ENCODE measurements around the gene C10orf71.

Gene C10orf71

GRCh38 chr10:49312246-49312869 is 13.4 kb downstream of the C10orf71 start:
- DNase-seq, result no peak

DNA sequence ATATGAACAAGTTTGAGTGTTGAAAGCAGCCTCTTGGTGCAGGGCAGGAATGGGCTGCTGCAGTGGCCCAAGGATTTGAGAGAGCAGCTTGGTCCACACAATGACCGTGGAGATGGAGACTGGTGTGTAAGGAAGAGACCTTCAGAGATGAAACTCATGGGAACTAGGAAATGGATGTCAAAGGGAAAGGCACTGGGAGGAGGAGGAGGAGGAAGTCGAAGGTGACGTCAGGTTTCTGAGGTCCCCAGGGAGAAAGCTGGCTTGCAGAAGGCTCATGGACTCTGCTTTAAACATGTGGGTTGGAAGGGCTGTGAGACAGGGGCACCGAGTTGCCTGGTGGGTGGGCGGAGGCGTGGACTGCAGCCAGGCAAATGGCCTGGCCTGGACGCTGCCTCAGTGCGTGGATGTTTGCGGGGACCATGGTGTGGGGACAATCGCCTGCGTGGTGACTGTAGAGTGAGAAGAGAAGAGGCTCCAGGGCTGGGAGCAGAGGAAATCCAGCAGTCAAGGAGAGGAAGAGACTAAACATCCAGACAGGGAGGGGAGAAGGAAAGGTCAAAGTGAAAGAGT is 14.6 kb downstream of the C10orf71 start:
- DNase-seq, result no peak

GRCh38 chr10:49314806-49315205 is 15.8 kb downstream of the C10orf71 start:
- DNase-seq, result no peak

DNA sequence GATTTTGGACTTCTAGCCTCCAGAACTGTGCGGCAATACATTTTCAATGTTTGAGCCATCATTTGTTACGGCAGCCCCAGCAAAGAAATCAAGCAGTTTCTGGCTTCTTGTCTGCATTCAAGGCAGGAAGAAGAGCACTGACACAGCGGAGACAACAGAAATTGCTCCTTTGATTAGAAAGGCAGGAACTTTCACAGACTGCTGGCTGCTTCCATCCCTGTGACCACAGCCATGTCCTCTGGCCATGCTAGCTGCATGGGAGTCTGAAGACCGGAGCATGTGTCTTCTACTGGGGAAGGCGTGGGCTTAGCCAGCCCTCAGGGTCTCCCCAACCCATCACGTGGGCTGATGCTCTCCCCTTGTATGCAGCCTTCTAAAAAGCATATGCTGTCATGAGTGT is 19.1 kb downstream of the C10orf71 start:
- no peak for DNase-seq

DNA sequence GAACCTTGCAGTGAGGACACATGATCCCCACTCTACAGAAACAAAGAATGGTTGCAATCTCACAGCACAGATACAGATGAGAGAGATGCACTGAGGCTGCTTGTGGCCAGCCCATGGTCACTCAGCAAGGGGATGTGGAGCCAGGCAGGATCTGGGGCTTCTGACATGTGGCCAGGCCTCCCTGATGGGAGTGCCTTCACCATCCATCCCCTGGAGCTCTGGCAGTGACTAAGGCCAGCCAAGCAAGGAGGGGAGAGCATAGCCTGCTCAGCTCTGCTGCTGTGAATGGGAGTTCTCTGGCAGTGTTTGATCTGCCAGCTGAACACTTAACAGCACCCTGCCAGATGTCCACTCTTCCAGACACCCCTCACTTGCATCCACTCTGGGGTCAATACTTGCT is 19.8 kb downstream of the C10orf71 start:
- DNase-seq, result no peak

GRCh38 chr10:49319206-49319605 is 20.2 kb downstream of the C10orf71 start:
- DNase-seq, result no peak

- DNase-seq, result no peak
Observed at GRCh38 chr10:49320191-49320590, 21.2 kb downstream of the C10orf71 start.

- DNase-seq, result no peak
Observed at GRCh38 chr10:49321021-49321420, 22.1 kb downstream of the C10orf71 start.

- DNase-seq, result no peak
Observed at GRCh38 chr10:49322371-49323170, 23.6 kb downstream of the C10orf71 start.

DNA sequence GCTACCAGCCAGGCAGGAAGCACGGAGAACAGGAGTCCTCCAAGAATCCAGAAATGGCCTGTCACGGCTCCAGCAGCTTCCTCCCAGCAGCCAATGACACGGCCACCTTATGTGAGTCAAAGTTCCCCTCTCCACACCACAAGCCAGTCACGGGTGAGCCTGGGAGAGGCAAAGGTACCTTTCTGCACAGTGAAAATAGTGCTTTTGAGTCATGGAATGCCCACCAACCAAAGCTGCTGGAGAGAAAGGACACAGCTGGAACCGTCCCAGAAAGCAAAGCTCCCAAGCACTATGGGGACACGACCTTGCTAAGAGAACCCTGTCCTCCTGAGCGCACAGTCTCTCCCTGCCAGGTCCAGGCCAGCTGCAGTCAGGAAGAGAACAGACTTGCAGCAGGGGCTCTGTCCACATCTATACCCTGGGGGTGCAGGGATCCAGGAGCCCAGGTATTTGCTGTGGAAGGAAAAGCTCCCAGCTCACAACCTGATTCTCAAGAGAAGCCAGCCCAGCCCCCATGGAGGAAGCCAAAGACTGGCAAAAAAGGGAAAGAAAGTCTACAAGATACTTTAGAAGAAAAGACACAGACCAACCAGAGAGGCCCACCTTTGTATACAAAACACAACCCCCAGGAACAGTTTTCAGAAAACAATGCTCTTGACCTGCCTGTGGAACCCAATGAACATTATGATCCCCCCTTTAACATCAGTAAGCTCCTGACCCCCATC is 24.4 kb downstream of the C10orf71 start:
- no peak for DNase-seq

DNA sequence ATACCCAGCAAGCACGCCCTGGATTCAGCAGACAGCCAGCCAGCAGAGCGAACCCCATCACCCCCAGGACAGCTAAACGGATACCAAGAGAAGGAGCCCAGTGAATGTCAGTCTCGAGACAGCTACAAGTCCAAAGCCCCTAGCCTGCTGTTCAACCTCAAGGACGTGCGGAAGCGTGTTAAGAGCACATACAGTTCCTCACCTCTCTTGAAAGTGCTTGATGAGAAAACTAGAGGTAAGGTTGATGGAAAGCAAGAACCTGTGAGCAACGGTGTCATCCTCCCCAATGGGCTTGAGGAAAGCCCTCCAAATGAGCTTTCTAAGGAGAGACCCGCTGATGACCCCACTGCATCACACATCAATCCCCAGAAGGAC is 24.9 kb downstream of the C10orf71 start:
- no peak for DNase-seq

DNA sequence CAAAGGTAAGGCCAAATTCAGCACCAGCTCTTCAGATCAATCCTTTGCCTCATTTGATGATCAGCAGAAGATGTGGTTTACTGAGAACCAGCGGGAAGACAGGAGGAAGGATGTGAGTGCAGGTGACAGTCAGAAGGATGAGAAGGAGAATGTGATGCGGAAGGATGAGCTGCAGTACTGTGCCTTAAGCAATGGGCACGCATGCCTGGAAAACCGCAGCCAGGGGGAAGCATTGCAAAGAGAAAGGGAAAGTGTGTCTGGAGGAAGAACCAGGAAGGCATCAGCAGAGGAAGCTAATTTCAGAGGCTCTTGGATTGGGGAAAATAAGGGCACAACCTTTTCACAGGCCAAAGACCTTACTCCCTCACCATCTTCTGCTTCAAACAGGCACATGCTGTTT is 25.7 kb downstream of the C10orf71 start:
- DNase-seq, result peak in 1 of 56 donors; percentile 7

DNA sequence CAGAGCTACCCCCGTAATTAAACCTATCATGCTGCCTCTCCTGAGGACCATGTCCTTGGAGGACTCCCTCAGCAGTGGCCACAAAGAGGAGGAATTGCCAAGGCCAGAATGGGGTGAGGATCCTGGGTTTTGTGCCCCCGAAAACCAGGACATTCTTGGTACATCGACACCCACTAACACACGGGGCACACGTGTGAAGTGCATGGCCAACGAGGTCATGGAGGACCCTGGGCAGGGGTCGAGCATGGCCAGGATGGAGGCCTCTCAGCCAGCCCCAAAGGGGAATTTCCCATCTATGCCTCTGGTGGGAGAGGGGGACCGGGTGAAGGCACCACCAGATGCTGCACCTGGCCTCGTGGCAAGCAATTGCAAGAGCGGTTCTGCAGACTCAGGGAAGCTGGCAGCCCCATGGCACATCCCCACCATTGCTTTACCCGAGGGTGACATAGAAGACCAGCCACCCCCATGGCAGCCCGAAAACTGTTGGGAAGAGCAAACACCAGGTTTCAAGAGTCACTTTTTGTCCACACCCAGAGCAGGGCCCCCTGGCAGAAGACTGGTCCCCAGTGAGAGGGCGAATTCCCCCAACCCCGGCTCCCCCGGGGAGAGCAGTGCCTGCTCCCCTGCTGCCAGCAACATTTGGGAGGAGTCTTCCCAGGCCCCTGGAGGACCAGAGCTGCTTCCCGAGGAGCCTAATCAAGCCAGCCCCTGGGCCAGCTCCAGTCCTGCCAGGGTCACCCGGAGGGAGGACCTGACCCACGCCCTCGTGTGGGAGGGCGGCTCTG is 26.4 kb downstream of the C10orf71 start:
- no peak for DNase-seq

- no peak for DNase-seq
Observed at GRCh38 chr10:49325916-49326783, 27.2 kb downstream of the C10orf71 start.

DNA sequence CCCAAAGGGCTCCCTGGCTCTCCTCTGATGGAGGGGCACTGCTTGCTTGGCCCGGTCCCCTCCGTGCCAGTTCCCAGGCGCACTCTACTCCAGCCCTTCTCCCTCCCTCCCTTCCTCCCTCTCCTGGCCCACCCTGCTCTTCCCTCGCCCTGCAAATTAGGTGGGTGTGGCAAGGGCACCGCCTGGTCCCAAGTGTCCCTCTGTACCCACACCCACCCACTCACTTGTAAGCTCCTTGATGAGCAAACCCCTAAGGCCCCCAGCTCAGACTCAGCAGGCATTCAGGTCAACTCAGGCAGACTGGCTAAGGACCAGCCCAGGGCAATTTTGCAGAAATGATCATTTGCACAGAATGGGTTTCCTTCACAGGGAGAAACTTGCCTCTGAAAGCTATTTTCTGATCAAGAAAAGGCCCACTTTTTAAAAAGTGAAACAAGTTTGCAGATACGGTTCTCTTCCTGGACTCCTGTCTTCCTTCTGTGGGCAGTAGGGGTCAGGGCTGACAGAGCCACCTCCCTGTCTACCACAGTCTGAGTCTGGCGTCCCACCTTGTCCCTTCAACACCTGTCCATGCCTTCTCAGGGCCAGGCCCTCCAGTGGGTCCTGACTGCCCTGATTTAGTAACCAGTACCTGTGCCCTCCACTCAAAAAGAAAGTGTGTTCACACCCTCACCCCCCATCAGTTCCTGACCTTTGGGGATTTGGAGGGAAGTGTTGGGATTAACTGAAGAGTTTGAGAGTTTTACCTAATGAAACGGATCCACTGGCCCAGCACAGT is 28.3 kb downstream of the C10orf71 start:
- no peak for DNase-seq

GRCh38 chr10:49328401-49329145 is 29.6 kb downstream of the C10orf71 start:
- no peak for DNase-seq

DNA sequence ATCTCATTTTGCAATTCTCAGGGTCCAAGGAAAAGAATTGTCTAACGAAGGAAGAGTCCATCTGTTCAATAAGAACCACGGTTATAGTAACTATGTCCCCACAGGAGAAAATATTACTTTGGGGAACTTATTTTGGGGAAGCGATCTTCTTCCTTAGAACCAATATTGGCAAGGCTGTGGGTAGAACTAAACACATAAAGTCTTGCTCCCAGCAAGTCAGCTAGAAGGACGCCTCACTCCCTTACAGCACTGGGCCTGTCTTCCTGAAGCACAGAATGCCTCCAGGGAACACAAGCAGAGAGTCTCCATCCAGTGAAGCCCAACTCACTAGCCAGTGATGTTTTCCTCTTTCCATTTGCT is 30.2 kb downstream of the C10orf71 start:
- no peak for DNase-seq

DNA sequence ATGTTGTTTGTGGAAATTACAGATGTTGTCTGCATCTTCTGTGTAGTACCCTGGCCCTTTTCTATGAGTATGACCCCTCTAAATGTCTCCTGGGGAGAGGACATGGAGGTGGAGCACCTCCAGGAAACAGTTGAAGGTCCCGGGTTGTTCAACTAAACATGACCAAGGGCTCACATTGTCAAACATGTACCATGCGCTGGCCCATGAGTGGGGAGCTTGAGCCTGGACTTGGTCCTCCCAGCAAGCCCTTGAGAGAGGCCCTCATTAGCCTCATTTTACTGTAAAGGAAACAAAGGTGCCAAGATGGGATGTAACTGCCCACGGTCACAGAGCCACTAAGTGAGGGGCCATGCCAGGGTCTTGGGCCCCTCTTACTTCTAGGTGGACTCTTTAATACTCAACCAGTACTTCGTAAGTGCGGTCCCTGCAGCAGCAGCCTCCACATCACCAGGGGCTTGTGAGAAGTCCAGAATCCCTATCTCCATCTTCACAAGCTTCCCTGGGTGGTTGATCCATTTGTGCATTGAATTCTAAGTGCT is 31.2 kb downstream of the C10orf71 start:
- DNase-seq, result no peak

- no peak for DNase-seq
Observed at GRCh38 chr10:49331431-49331830, 32.5 kb downstream of the C10orf71 start.
